Adrenal gland (tissue), 12 donors: Measurements from ENCODE around the gene TMEM81. TPM values are rescaled to one million over a fixed set of nuclear protein-coding genes. Genes with fewer than 3 reads are reported as not detected.

ENCODE experiments used
- DNase-seq, 7 donors: peaks; one replicate each; pipeline ENCODE4 v3.0.0-alpha.2; 2019 to 2020
- H3K27ac ChIP-seq, 5 donors: fragments of 200-600 bp; sonication (generic) in 4 of 5; 1 replicate in 3 of 5; 2 replicates in 2 of 5; pipeline versions ENCODE4 v1.5.1 to v1.8.0; 2016 to 2020; ENCODE audit warnings: mild to moderate bottlenecking in 1 of 5
- H3K27me3 ChIP-seq: fragments of 200-600 bp; 2 replicates; pipeline ENCODE4 v1.8.0; 2021
- H3K36me3 ChIP-seq, 2 donors: fragments of 200-600 bp; replicated peaks in 1 of 2; 1 replicate in 1 of 2; 2 replicates in 1 of 2; pipeline versions ENCODE4 v1.5.1 to v1.8.0; 2018 to 2022
- H3K4me1 ChIP-seq, 2 donors: fragments of 200-600 bp; replicated peaks in 1 of 2; 1 replicate in 1 of 2; 2 replicates in 1 of 2; pipeline versions ENCODE4 v1.5.1 to v1.8.0; 2018 to 2021
- H3K4me3 ChIP-seq, 4 donors: fragments of 200-600 bp; sonication (generic) in 3 of 4; one replicate each; pipeline ENCODE4 v1.5.1; 2016 to 2018
- H3K9me3 ChIP-seq, 3 donors: fragments of 200-600 bp; sonication (generic) in 1 of 3; replicated peaks in 1 of 3; 1 replicate in 2 of 3; 2 replicates in 1 of 3; pipeline versions ENCODE4 v1.5.1 to v1.8.0; 2016 to 2021
- CTCF ChIP-seq, 6 experiments: fragments of 450-650 bp in 4 of 6; fragments of 200-600 bp in 2 of 6; sonication (generic) in 1 of 6; IDR thresholded peaks; 1 replicate in 5 of 6; 2 replicates in 1 of 6; pipeline versions ENCODE4 v1.5.1 to v1.8.0; 2016 to 2021; ENCODE audit warnings: antibody characterized with exemption in 6 of 6, mild to moderate bottlenecking in 2 of 6, moderate library complexity in 1 of 6
- POLR2A ChIP-seq, 2 donors: fragments of 450-650 bp; IDR thresholded peaks; one replicate each; pipeline ENCODE4 v1.6.1; 2017; ENCODE audit warnings: antibody characterized with exemption in 2 of 2, mild to moderate bottlenecking in 2 of 2, moderate library complexity in 1 of 2
- WGBS, 4 donors: extraction: QIAGEN DNeasy Blood & Tissue Kit in 2 of 4; methylation state at CpG; one replicate each; pipeline versions ENCODE4 v1.1.5 to v1.1.7; 2013 to 2017; 5-methylcytosine and 5-hydroxymethylcytosine counted together
- intact Hi-C, 2 donors: fragments of 100-400 bp; cut with DNase I; formaldehyde crosslinking; loops; one replicate each; pipeline versions ENCODE4 v1.14.1 to v1.15.0; 2022 to 2023
- polyA plus RNA-seq, 3 donors: library from polyadenylated mRNA; stranded (reverse); fragments of 200-250 nt in 2 of 3; fragments of 350-450 nt in 1 of 3; fragmentation: Illumina TruSeq in 1 of 3; extraction: RNeasy Lipid Tissue Mini Kit (QIAGEN cat#74804) in 1 of 3; gene quantifications; one replicate each; pipeline ENCODE4 v1.2.3, GENCODE V29; 2013 to 2014
- total RNA-seq, 9 donors: library from RNA; depleted of rRNA in 4 of 9; stranded (reverse); fragments of >200 nt in 4 of 9; fragments of 120-200 nt in 1 of 9; fragmentation: NEBNext Ultra II Directional in 1 of 9; extraction: Animal tissue kit (Norgen Biotek cat#: 25700) in 1 of 9; gene quantifications; one replicate each; pipeline versions ENCODE4 v1.1.0 to v1.2.4, GENCODE V29; 2013 to 2023
- donor health status: healthy with polysubstance abuse.
- donor health status: Bipolar disorder and iron deficiency.
- donor health status: DM: yes; HTN: yes; CAD: no.
- donor health status: DM: no; HTN: no; CAD: no.
- donor health status: DM: no; HTN: no; CAD: no.
- donor health status: DM: yes; HTN: yes; CAD: no.

The TMEM81 gene
- total and polyA plus RNA-seq, 12 donors: 1.9 to 5.0 (median 3.5) TPM

GRCh38 chr1:205127646-205128045, 43.4 kb upstream of the TMEM81 start:
- no peaks in the 10 kb centered on the region for H3K36me3 ChIP-seq
- no peak overlapping the region for H3K27ac ChIP-seq
- peaks cover 0 to 5% of the 10 kb centered on the region in 2 donors for H3K4me1 ChIP-seq
- TF ChIP-seq POLR2A (IDR thresholded peaks at IDR 0.05): no peak
- TF ChIP-seq CTCF (IDR thresholded peaks at IDR 0.05): no peak
- WGBS, 4 donors: 81 to 92% (median 85%) methylated on average over 3 of the region's 3 CpGs
- no peak for DNase-seq
- H3K4me3 ChIP-seq: no peak overlapping the region
- intact Hi-C loops: loop anchor here in 1 of 2 donors (5.0 kb wide), 1 partner anchor 130 kb away; no protein-coding TSS in a partner anchor
- H3K9me3 ChIP-seq: no peaks in the 10 kb centered on the region
- no peaks in the 10 kb centered on the region for H3K27me3 ChIP-seq

GRCh38 chr1:205124726-205125125, 40.5 kb upstream of the TMEM81 start:
- Histone ChIP-seq H3K9me3 (no peaks in the 10 kb centered on the region), H3K27ac (no peak overlapping the region), H3K27me3 (no peaks in the 10 kb centered on the region), H3K4me3 (no peak overlapping the region), H3K36me3 (no peaks in the 10 kb centered on the region), H3K4me1 (peaks cover 12 to 23% of the 10 kb centered on the region in 2 donors)
- WGBS, 4 donors: 65 to 81% (median 73%) methylated on average over 7 of the region's 7 CpGs
- DNase-seq: no peak
- intact Hi-C loops: loop anchor here in 1 of 2 donors (5.0 kb wide), 1 partner anchor 133 kb away; no protein-coding TSS in a partner anchor
- TF ChIP-seq CTCF (IDR thresholded peaks at IDR 0.05): no peak
- no peak for TF ChIP-seq POLR2A (IDR thresholded peaks at IDR 0.05)

- TF ChIP-seq CTCF (IDR thresholded peaks at IDR 0.05) (no peak), POLR2A (IDR thresholded peaks at IDR 0.05) (no peak)
- Histone ChIP-seq H3K4me3 (peak overlapping the region in 3 of 4 donors; percentile 13 to 93 (median 89)), H3K27me3 (no peaks in the 10 kb centered on the region), H3K4me1 (peaks cover 12 to 31% of the 10 kb centered on the region in 2 donors), H3K36me3 (peaks cover 0 to 9% of the 10 kb centered on the region in 2 donors), H3K9me3 (no peaks in the 10 kb centered on the region), H3K27ac (peak overlapping the region; percentile 86 to 99 (median 95))
- intact Hi-C loops: no loop called here
- WGBS, 4 donors: 10 to 14% (median 11%) methylated on average over 9 of the region's 9 CpGs
- no peak for DNase-seq
Observed at GRCh38 chr1:205122489-205122882, 38.2 kb upstream of the TMEM81 start.

- peak; percentile 96 to 99 (median 97) for DNase-seq
- peak within 1 kb of the TSS; percentile 67 to 98 (median 91) for H3K4me3 ChIP-seq
- WGBS, 4 donors: 0 to 1% (median 1%) methylated on average over 33 to 46 of the region's 46 CpGs
- no peaks in the 10 kb centered on the region for H3K27me3 ChIP-seq
- H3K27ac ChIP-seq: peak within 1 kb of the TSS; percentile 86 to 99 (median 95)
- H3K4me1 ChIP-seq: peaks cover 12 to 31% of the 10 kb centered on the region in 2 donors
- intact Hi-C loops: no loop called here
- peak; percentile 54 to 75 (median 67) for TF ChIP-seq CTCF (IDR thresholded peaks at IDR 0.05)
- peak; percentile 52 to 87 for TF ChIP-seq POLR2A (IDR thresholded peaks at IDR 0.05)
- peaks cover 0 to 10% of the 10 kb centered on the region in 2 donors for H3K36me3 ChIP-seq
- H3K9me3 ChIP-seq: no peaks in the 10 kb centered on the region
Observed at GRCh38 chr1:205121660-205122488, 37.6 kb upstream of the TMEM81 start, which contains the start of gene RBBP5. RBBP5 (minus strand) TSS chr1:205121978; CDS start chr1:205121873, 105 bp downstream.
